ENCODE data around the gene SLC7A11.

The SLC7A11 gene

DNA sequence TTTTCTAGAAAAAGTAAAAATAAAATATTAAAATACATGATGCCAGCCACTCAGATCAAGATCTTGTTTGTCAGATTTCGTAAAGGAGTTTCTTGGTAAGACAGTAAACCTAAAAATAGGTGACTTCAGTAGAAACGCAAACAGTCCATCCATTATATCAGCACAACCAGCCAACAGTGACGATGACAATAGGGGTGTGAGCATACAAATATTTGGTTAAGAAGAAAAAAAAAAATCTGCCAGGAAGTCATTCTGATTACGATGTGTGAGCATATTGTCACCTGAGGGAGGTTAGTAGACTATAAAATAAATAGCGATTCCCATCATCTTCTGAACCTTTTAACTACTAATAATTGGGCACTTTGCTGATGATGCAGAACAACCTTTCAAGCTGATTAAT lies 37.6 kb downstream of the SLC7A11 start:
- TF ChIP-seq, protein P1, sequence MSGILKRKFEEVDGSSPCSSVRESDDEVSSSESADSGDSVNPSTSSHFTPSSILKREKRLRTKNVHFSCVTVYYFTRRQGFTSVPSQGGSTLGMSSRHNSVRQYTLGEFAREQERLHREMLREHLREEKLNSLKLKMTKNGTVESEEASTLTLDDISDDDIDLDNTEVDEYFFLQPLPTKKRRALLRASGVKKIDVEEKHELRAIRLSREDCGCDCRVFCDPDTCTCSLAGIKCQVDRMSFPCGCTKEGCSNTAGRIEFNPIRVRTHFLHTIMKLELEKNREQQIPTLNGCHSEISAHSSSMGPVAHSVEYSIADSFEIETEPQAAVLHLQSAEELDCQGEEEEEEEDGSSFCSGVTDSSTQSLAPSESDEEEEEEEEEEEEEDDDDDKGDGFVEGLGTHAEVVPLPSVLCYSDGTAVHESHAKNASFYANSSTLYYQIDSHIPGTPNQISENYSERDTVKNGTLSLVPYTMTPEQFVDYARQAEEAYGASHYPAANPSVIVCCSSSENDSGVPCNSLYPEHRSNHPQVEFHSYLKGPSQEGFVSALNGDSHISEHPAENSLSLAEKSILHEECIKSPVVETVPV (CRISPR knock-in tag; IDR thresholded peaks at IDR 0.05) = no peak
- TF ChIP-seq RARB (CRISPR knock-in tag; IDR thresholded peaks at IDR 0.05) (no peak), ZNF8 (CRISPR knock-in tag; IDR thresholded peaks at IDR 0.05) (no peak), GLIS3 (CRISPR knock-in tag; IDR thresholded peaks at IDR 0.05) (no peak), ZC3H10 (CRISPR knock-in tag; IDR thresholded peaks at IDR 0.05) (no peak), ZFP3 (CRISPR knock-in tag; IDR thresholded peaks at IDR 0.05) (no peak), PPARA (CRISPR knock-in tag; IDR thresholded peaks at IDR 0.05; ENCODE audit: borderline replicate concordance) (no peak), ZFP30 (CRISPR knock-in tag; IDR thresholded peaks at IDR 0.05) (no peak), CSDC2 (CRISPR knock-in tag; IDR thresholded peaks at IDR 0.05) (no peak), ESRRG (CRISPR knock-in tag; IDR thresholded peaks at IDR 0.05) (no peak), SNAI2 (CRISPR knock-in tag; IDR thresholded peaks at IDR 0.05) (no peak), OSR1 (CRISPR knock-in tag; IDR thresholded peaks at IDR 0.05) (no peak), TOX (CRISPR knock-in tag; IDR thresholded peaks at IDR 0.05; ENCODE audit: borderline replicate concordance) (no peak), TCF4 (CRISPR knock-in tag; IDR thresholded peaks at IDR 0.05; ENCODE audit: borderline replicate concordance) (no peak), BACH2 (CRISPR knock-in tag; IDR thresholded peaks at IDR 0.05; ENCODE audit: borderline replicate concordance) (no peak), ZNF565 (CRISPR knock-in tag; conservative IDR thresholded peaks at IDR 0.05; ENCODE audit: low read depth) (no peak)
- TF ChIP-seq, protein P2, sequence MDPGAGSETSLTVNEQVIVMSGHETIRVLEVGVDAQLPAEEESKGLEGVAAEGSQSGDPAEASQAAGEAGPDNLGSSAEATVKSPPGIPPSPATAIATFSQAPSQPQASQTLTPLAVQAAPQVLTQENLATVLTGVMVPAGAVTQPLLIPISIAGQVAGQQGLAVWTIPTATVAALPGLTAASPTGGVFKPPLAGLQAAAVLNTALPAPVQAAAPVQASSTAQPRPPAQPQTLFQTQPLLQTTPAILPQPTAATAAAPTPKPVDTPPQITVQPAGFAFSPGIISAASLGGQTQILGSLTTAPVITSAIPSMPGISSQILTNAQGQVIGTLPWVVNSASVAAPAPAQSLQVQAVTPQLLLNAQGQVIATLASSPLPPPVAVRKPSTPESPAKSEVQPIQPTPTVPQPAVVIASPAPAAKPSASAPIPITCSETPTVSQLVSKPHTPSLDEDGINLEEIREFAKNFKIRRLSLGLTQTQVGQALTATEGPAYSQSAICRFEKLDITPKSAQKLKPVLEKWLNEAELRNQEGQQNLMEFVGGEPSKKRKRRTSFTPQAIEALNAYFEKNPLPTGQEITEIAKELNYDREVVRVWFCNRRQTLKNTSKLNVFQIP (CRISPR knock-in tag; IDR thresholded peaks at IDR 0.05; ENCODE audit: borderline replicate concordance, low read depth) = no peak
- TF ChIP-seq, protein P3, sequence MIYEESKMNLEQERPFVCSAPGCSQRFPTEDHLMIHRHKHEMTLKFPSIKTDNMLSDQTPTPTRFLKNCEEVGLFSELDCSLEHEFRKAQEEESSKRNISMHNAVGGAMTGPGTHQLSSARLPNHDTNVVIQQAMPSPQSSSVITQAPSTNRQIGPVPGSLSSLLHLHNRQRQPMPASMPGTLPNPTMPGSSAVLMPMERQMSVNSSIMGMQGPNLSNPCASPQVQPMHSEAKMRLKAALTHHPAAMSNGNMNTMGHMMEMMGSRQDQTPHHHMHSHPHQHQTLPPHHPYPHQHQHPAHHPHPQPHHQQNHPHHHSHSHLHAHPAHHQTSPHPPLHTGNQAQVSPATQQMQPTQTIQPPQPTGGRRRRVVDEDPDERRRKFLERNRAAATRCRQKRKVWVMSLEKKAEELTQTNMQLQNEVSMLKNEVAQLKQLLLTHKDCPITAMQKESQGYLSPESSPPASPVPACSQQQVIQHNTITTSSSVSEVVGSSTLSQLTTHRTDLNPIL (CRISPR knock-in tag; IDR thresholded peaks at IDR 0.05; ENCODE audit: low read depth) = no peak
- TF ChIP-seq, protein P4, sequence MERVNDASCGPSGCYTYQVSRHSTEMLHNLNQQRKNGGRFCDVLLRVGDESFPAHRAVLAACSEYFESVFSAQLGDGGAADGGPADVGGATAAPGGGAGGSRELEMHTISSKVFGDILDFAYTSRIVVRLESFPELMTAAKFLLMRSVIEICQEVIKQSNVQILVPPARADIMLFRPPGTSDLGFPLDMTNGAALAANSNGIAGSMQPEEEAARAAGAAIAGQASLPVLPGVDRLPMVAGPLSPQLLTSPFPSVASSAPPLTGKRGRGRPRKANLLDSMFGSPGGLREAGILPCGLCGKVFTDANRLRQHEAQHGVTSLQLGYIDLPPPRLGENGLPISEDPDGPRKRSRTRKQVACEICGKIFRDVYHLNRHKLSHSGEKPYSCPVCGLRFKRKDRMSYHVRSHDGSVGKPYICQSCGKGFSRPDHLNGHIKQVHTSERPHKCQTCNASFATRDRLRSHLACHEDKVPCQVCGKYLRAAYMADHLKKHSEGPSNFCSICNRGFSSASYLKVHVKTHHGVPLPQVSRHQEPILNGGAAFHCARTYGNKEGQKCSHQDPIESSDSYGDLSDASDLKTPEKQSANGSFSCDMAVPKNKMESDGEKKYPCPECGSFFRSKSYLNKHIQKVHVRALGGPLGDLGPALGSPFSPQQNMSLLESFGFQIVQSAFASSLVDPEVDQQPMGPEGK (CRISPR knock-in tag; IDR thresholded peaks at IDR 0.05; ENCODE audit: borderline replicate concordance) = no peak
- TF ChIP-seq, protein P5, sequence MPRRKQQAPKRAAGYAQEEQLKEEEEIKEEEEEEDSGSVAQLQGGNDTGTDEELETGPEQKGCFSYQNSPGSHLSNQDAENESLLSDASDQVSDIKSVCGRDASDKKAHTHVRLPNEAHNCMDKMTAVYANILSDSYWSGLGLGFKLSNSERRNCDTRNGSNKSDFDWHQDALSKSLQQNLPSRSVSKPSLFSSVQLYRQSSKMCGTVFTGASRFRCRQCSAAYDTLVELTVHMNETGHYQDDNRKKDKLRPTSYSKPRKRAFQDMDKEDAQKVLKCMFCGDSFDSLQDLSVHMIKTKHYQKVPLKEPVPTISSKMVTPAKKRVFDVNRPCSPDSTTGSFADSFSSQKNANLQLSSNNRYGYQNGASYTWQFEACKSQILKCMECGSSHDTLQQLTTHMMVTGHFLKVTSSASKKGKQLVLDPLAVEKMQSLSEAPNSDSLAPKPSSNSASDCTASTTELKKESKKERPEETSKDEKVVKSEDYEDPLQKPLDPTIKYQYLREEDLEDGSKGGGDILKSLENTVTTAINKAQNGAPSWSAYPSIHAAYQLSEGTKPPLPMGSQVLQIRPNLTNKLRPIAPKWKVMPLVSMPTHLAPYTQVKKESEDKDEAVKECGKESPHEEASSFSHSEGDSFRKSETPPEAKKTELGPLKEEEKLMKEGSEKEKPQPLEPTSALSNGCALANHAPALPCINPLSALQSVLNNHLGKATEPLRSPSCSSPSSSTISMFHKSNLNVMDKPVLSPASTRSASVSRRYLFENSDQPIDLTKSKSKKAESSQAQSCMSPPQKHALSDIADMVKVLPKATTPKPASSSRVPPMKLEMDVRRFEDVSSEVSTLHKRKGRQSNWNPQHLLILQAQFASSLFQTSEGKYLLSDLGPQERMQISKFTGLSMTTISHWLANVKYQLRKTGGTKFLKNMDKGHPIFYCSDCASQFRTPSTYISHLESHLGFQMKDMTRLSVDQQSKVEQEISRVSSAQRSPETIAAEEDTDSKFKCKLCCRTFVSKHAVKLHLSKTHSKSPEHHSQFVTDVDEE (CRISPR knock-in tag; IDR thresholded peaks at IDR 0.05) = no peak
- no peak for ATAC-seq

DNA sequence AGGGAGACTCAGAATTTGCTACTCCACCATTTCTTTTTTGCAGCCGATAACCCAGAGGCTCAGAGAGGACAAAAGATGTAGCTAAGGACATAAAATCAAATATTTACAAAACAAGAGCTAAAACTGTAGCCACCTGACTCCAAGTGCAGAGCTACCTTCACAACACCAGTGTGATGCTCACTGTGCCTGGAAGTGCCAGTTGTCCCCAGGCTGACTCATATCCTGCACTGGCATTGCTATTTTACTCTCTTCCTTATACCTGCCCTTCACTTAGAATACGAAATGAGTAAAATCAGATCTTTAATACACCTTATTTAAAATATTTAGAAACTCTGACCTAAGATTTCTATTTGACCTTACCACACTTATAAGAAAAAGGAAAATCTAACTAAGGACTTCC lies 39.5 kb downstream of the SLC7A11 start:
- TF ChIP-seq ARNTL (CRISPR knock-in tag; IDR thresholded peaks at IDR 0.05; ENCODE audit: borderline replicate concordance, low read depth) (no peak), TOX (CRISPR knock-in tag; IDR thresholded peaks at IDR 0.05; ENCODE audit: borderline replicate concordance) (no peak), ZFP30 (CRISPR knock-in tag; IDR thresholded peaks at IDR 0.05) (no peak), ZNF70 (CRISPR knock-in tag; IDR thresholded peaks at IDR 0.05) (no peak), ZNF565 (CRISPR knock-in tag; conservative IDR thresholded peaks at IDR 0.05; ENCODE audit: low read depth) (no peak), RARB (CRISPR knock-in tag; IDR thresholded peaks at IDR 0.05) (no peak), ISL1 (CRISPR knock-in tag; IDR thresholded peaks at IDR 0.05) (no peak), CSDC2 (CRISPR knock-in tag; IDR thresholded peaks at IDR 0.05) (no peak)
- TF ChIP-seq, protein P2 (CRISPR knock-in tag; IDR thresholded peaks at IDR 0.05; ENCODE audit: borderline replicate concordance, low read depth) = no peak
- TF ChIP-seq, protein P4 (CRISPR knock-in tag; IDR thresholded peaks at IDR 0.05; ENCODE audit: borderline replicate concordance) = no peak
- TF ChIP-seq, protein P3 (CRISPR knock-in tag; IDR thresholded peaks at IDR 0.05; ENCODE audit: low read depth) = no peak
- no peak for ATAC-seq
